IPS-18c (cell line): ENCODE results near the gene WASF3.

Experiments used
- H3K4me3 ChIP-seq: 2 replicates; pipeline ENCODE4 v1.7.0; 2013; ENCODE audit warnings: low read depth, mild to moderate bottlenecking, low read length, moderate library complexity; ENCODE audit not compliant: insufficient read depth
- H3K9me3 ChIP-seq: one replicate; pipeline ENCODE4 v1.6.1; 2013; ENCODE audit warnings: mild to moderate bottlenecking, low read length, moderate library complexity; ENCODE audit not compliant: control insufficient read depth, insufficient read depth

Gene WASF3

GRCh38 chr13:26651234-26651633 lies 93.8 kb downstream of the WASF3 start:
- Histone ChIP-seq H3K9me3 (no peaks in the 10 kb centered on the region), H3K4me3 (no peak overlapping the region)

DNA sequence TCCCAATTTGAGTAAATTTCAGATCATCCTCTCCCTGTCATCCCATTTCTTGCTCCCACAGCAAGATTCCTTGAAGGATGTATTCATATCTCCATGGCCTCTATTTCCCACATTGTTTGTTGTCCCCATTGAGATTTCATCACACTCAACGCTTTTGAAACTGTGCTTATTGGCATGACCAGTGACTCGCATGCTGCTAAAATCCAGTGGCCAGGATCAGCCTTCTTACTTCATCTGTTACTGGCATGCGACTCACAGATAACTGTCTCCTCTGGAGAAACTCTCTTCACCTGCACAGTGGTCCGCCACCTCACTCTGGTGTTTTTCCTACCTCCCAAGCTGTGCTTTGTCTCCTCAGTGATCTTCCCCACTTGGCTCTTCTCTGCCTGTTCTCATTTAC lies 95.8 kb downstream of the WASF3 start:
- Histone ChIP-seq H3K9me3 (no peaks in the 10 kb centered on the region), H3K4me3 (no peak overlapping the region)

DNA sequence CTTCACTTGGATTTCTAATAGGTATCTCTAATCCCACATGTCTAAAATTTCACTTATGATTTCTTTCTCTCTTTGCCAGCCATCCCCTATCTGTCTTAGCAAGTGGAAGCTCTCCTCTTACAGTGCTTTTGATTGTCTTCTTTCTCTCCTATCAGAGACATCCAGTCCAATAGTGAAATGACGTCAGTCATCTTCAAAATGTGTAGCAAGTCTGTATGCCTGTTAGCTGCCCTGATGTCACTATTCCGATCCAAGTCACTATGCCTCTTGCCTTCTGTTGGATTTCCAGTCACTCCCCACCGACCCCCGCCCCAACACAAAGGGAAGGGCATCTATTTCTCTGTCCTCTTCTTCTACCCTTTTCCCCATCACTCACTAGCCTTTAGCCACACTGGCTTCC lies 96.4 kb downstream of the WASF3 start:
- Histone ChIP-seq H3K9me3 (no peaks in the 10 kb centered on the region), H3K4me3 (no peak overlapping the region)

GRCh38 chr13:26656919-26657318 lies 99.4 kb downstream of the WASF3 start:
- Histone ChIP-seq H3K4me3 (no peak overlapping the region), H3K9me3 (no peaks in the 10 kb centered on the region)

GRCh38 chr13:26658448-26659385 lies 101.2 kb downstream of the WASF3 start:
- H3K4me3 ChIP-seq = no peak overlapping the region
- H3K9me3 ChIP-seq = no peaks in the 10 kb centered on the region

DNA sequence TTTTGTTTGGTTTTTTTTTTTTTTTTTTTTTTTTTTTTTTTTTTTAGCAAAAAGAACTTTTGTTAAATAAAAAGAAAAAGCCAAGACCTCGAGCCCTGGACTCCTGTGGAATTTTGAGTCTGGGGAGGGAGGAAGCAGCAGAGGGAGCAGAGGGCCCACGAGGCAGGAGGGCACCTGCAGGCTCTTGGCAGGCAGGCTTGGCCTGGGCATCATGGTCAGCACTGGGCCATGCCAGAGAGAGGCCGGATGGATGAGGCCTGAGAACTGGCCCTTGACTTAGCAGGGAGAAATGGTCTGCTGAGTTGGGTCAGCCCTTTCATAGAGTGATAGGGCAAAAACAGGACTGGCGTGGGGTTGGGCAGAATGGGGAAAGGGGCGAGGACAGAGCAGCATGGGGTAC lies 102.7 kb downstream of the WASF3 start:
- no peaks in the 10 kb centered on the region for H3K9me3 ChIP-seq
- H3K4me3 ChIP-seq = no peak overlapping the region

- no peaks in the 10 kb centered on the region for H3K9me3 ChIP-seq
Observed at GRCh38 chr13:26660766-26661165, 103.3 kb downstream of the WASF3 start.

DNA sequence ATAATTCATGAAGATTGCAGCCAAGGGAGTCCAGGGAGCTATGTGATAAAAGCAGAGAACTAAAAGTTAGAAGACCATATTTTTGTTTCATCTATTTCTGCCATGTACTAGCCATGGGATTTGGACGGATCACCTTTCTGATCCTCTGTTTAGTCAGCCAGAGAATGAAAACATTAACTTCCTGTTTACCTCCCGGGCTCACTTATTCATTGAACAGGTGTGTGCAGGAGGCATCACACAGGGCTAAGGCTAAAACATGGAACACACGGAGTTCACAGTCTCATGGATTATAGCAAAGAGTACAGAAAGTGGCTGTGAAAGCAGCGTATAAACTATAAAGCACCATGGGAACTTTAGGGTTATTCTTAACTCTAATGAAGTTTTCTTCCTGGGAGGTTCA lies 106.3 kb downstream of the WASF3 start:
- H3K9me3 ChIP-seq = no peaks in the 10 kb centered on the region
- H3K4me3 ChIP-seq = no peak overlapping the region

More at GRCh38 chr13:26660766-26661165, 103.3 kb downstream of the WASF3 start:
- no peak overlapping the region for H3K4me3 ChIP-seq

DNA sequence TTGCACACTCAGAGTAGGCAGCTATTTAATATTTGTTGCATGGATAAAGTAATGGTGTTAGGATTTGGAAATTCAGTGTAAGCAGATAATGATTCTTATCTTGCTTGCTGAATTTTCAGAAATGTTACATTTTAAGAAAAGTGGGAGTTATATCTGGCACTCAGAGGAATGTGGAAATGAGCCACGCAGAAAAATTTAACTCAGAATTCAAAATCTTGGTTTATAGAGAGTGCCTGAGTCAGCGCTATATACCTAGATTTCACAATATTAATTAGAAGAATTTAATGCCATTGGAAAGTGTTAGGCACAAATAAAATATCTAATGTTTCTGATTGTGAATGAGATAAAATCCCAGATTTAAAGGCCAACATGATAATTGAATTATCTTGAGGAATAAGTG lies 106.8 kb downstream of the WASF3 start:
- Histone ChIP-seq H3K4me3 (no peak overlapping the region), H3K9me3 (no peaks in the 10 kb centered on the region)

DNA sequence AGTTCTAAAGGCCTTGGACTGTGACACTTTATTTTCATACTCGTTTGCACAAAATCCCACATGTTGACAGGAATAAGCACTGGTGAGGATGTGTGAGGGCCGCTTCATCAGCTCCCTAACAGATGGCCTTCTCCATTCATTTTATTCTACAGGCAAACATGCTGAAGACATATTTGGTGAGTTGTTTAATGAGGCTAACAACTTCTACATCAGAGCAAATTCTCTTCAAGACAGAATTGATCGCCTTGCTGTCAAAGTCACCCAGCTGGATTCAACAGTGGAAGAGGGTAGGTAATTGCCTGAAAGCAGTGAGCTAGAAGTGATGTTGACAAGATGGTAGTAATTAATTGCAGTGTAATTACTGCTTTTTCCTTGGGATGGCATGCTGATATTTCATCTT lies 107.4 kb downstream of the WASF3 start:
- H3K9me3 ChIP-seq = no peaks in the 10 kb centered on the region
- H3K4me3 ChIP-seq = no peak overlapping the region

DNA sequence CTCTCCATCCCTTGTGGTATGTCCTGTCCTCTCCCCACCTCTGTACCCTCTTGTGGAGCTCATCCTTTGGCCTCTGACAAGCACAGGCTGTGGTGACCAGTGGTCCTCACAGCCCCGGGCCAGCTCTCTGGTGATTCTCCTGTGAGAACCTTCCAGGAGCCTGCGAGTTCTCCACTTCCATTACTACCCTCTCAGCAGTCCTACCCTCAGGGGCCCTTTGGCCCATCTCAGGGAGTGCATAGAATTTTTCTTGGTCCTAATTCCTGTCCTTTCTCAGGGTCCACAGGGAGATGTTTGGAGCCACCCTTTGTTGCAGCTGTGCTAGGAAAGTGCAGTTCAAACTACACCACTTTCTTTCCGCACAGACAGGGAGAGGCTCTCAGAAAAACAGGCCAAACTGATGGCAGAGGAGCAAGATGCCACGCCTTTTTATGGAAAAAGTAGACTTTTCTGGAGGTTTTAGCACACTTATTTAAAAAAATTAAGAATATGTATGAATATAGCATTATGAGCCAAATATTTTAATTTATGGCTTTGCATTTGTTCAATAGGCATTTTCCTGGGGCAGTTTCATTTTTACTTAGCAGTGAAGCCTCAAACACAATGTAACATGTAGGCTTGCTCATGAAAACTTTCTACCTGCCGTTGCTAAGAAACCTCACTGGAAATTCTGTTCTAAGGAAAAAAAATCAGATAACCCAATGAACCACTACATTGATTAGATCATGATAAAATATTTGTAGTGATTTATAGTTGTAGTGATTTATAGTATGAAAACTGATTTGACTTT lies 111.1 kb downstream of the WASF3 start:
- H3K9me3 ChIP-seq = no peaks in the 10 kb centered on the region
- H3K4me3 ChIP-seq = no peak overlapping the region

GRCh38 chr13:26673890-26674289 lies 116.4 kb downstream of the WASF3 start:
- H3K4me3 ChIP-seq = no peak overlapping the region
- no peaks in the 10 kb centered on the region for H3K9me3 ChIP-seq

- H3K9me3 ChIP-seq = no peaks in the 10 kb centered on the region
Observed at GRCh38 chr13:26677156-26677555, 119.7 kb downstream of the WASF3 start.

DNA sequence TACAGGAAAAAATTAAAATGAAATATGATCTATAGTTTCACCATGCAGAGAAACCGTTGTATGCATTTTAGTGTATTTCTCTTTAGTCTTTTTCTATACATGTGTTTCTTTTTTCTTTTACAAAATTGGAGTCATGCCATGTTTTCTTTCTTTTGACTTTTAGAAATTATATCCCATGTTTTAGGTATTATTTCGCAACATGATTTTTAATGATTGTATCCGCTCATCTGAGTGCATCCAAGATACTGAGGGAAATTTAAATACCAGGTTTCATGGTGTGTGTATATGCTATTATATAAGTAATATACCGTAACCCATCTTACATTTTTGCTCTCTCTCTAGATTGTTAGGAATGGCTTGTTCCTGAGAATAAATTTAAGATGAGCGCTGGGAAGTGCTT lies 120.8 kb downstream of the WASF3 start:
- H3K4me3 ChIP-seq = no peak overlapping the region
- no peaks in the 10 kb centered on the region for H3K9me3 ChIP-seq

More at GRCh38 chr13:26677156-26677555, 119.7 kb downstream of the WASF3 start:
- H3K4me3 ChIP-seq = no peak overlapping the region

GRCh38 chr13:26678796-26679195 lies 121.3 kb downstream of the WASF3 start:
- H3K4me3 ChIP-seq = no peak overlapping the region

GRCh38 chr13:26679411-26680122 lies 122.1 kb downstream of the WASF3 start:
- H3K4me3 ChIP-seq = no peak overlapping the region
- H3K9me3 ChIP-seq = no peaks in the 10 kb centered on the region

More at GRCh38 chr13:26678796-26679195, 121.3 kb downstream of the WASF3 start:
- no peaks in the 10 kb centered on the region for H3K9me3 ChIP-seq

DNA sequence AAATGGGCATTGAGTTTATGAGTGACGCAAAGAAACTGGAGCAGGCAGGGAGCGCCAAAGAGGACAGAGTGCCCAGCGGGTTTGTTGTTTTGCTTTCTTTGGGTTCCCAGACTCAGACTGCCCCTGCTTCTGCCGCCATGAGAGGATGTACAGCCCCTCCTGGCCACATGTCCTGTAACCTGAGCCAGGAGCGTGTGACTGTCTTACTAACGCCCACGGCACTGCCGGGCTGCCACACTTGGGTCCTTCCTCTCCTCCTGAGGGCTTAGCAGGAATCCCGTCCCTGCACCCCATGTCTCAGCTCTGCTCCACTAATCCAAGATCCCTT lies 122.6 kb downstream of the WASF3 start:
- no peaks in the 10 kb centered on the region for H3K9me3 ChIP-seq
- H3K4me3 ChIP-seq = no peak overlapping the region

DNA sequence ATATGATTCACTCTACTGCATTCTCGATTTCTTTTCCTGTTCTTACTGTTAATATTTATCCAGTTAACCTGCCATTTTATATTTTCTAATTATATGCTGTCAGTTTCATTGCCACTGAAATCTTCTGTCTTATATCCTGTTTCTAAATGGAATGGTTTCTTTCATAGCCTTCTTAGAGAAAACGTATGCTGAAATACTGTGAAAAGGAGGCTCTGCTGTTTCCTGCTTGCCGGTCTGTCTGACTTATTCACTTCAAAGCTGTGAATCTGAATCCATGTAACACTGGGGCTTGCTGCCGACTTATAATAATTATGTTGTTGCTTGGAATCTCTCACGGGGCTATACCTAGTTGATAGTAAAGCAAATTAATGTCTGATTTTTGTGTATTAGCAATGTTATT lies 123.1 kb downstream of the WASF3 start:
- Histone ChIP-seq H3K9me3 (no peaks in the 10 kb centered on the region), H3K4me3 (no peak overlapping the region)
